H9 (cell line): Measurements from ENCODE around the gene CLASP2. TPM values are rescaled to one million over a fixed set of nuclear protein-coding genes. Genes with fewer than 3 reads are reported as not detected.

Experiments used
- DNase-seq: peaks from one replicate; pipeline ENCODE4 v3.0.0-alpha.2; 2017
- H2AFZ ChIP-seq: one replicate; pipeline ENCODE4 v1.6.1; 2013; ENCODE audit warnings: mild to moderate bottlenecking, low read length, control low read depth, moderate library complexity
- H2AK5ac ChIP-seq: 2 replicates; pipeline ENCODE4 v1.6.1; 2013; ENCODE audit warnings: low read length, control low read depth, mixed read lengths; ENCODE audit not compliant: insufficient read length
- H2BK120ac ChIP-seq: one replicate; pipeline ENCODE4 v1.6.1; 2013; ENCODE audit warnings: low read depth, mild to moderate bottlenecking, low read length, control low read depth, inconsistent platforms; ENCODE audit not compliant: poor library complexity, severe bottlenecking
- H2BK12ac ChIP-seq: 2 replicates; pipeline ENCODE4 v1.6.1; 2013; ENCODE audit warnings: low read length, control low read depth, mixed read lengths, low read depth; ENCODE audit not compliant: insufficient read length
- H2BK15ac ChIP-seq: 2 replicates; pipeline ENCODE4 v1.6.1; 2013; ENCODE audit warnings: low read depth, low read length, control low read depth
- H2BK20ac ChIP-seq: one replicate; pipeline ENCODE4 v1.6.1; 2013; ENCODE audit warnings: low read depth, mild to moderate bottlenecking, low read length, control low read depth, inconsistent platforms; ENCODE audit not compliant: poor library complexity, severe bottlenecking
- H2BK5ac ChIP-seq: 2 replicates; pipeline ENCODE4 v1.6.1; 2013; ENCODE audit warnings: low read length, control low read depth, mixed read lengths; ENCODE audit not compliant: insufficient read length
- H3K14ac ChIP-seq: 2 replicates; pipeline ENCODE4 v1.6.1; 2013; ENCODE audit warnings: low read length, control low read depth; ENCODE audit not compliant: insufficient read depth
- H3K18ac ChIP-seq: 2 replicates; pipeline ENCODE4 v1.6.1; 2013; ENCODE audit warnings: low read depth, mild to moderate bottlenecking, mixed read lengths, low read length, control low read depth; ENCODE audit not compliant: insufficient read length
- H3K23ac ChIP-seq: 2 replicates; pipeline ENCODE4 v1.6.1; 2013; ENCODE audit warnings: low read length, control low read depth, mixed read lengths, low read depth; ENCODE audit not compliant: insufficient read length
- H3K23me2 ChIP-seq: 2 replicates; pipeline ENCODE4 v1.6.1; 2013; ENCODE audit warnings: low read depth, mild to moderate bottlenecking, mixed read lengths, low read length, control low read depth; ENCODE audit not compliant: insufficient read length, poor library complexity, severe bottlenecking
- H3K27ac ChIP-seq: 2 replicates; pipeline ENCODE4 v1.5.1; 2013; ENCODE audit warnings: low read length, control low read depth, mixed read lengths, low read depth; ENCODE audit not compliant: insufficient read length
- H3K27me3 ChIP-seq: 2 replicates; pipeline ENCODE4 v1.6.1; 2013; ENCODE audit warnings: low read length, control low read depth, inconsistent platforms; ENCODE audit not compliant: insufficient read depth
- H3K4ac ChIP-seq: 2 replicates; pipeline ENCODE4 v1.6.1; 2013; ENCODE audit warnings: low read depth, mild to moderate bottlenecking, control low read depth, inconsistent platforms, low read length, moderate library complexity
- H3K4me1 ChIP-seq: 2 replicates; pipeline ENCODE4 v1.6.1; 2013; ENCODE audit warnings: low read length, control low read depth, inconsistent platforms; ENCODE audit not compliant: insufficient read depth
- H3K4me2 ChIP-seq: 2 replicates; pipeline ENCODE4 v1.6.1; 2013; ENCODE audit warnings: low read length, control low read depth, mixed read lengths; ENCODE audit not compliant: insufficient read length, insufficient read depth
- H3K56ac ChIP-seq: 2 replicates; pipeline ENCODE4 v1.6.1; 2013; ENCODE audit warnings: low read depth, mild to moderate bottlenecking, mixed read lengths, low read length, control low read depth; ENCODE audit not compliant: insufficient read length
- H3K79me1 ChIP-seq: 2 replicates; pipeline ENCODE4 v1.6.1; 2013; ENCODE audit warnings: low read depth, mild to moderate bottlenecking, moderate library complexity, low read length, control low read depth, inconsistent platforms; ENCODE audit not compliant: insufficient read depth, poor library complexity, severe bottlenecking
- H3K79me2 ChIP-seq: 2 replicates; pipeline ENCODE4 v1.6.1; 2013; ENCODE audit warnings: low read length, control low read depth, inconsistent platforms; ENCODE audit not compliant: insufficient read depth
- H3K9ac ChIP-seq: 2 replicates; pipeline ENCODE4 v1.6.1; 2013; ENCODE audit warnings: low read length, control low read depth, mixed read lengths; ENCODE audit not compliant: insufficient read length; ENCODE audit errors: extremely low read depth
- H3K9me3 ChIP-seq: one replicate; pipeline ENCODE4 v1.6.1; 2013; ENCODE audit warnings: low read depth, low read length, inconsistent platforms; ENCODE audit not compliant: control insufficient read depth
- H3T11ph ChIP-seq: one replicate; pipeline ENCODE4 v1.6.1; 2013; ENCODE audit warnings: mild to moderate bottlenecking, low read length, control low read depth, inconsistent platforms
- H4K20me1 ChIP-seq: one replicate; pipeline ENCODE4 v1.6.1; 2013; ENCODE audit not compliant: control insufficient read depth, insufficient read length, insufficient read depth
- H4K5ac ChIP-seq: 2 replicates; pipeline ENCODE4 v1.6.1; 2013; ENCODE audit warnings: low read depth, mild to moderate bottlenecking, mixed read lengths, low read length, control low read depth; ENCODE audit not compliant: insufficient read length
- H4K8ac ChIP-seq: replicated peaks from 2 replicates; pipeline ENCODE4 v1.6.1; 2013; ENCODE audit warnings: low read length, control low read depth, mixed read lengths, low read depth; ENCODE audit not compliant: insufficient read length
- H4K91ac ChIP-seq: 2 replicates; pipeline ENCODE4 v1.6.1; 2013; ENCODE audit warnings: low read depth, mild to moderate bottlenecking, moderate library complexity, mixed read lengths, low read length, control low read depth; ENCODE audit not compliant: insufficient read length
- H3K27ac Mint-ChIP-seq, 3 experiments: 2 replicates in 2 of 3; 3 replicates in 1 of 3; pipeline ENCODE4 v1.8.0; 2020 to 2021; ENCODE audit warnings: mixed read lengths in 3 of 3, mild to moderate bottlenecking in 1 of 3, moderate library complexity in 1 of 3
- H3K27me3 Mint-ChIP-seq: 2 replicates; pipeline ENCODE4 v1.8.0; 2021; ENCODE audit warnings: low read depth, mild to moderate bottlenecking, moderate library complexity, mixed read lengths
- H3K36me3 Mint-ChIP-seq, 3 experiments: 2 replicates in 2 of 3; 3 replicates in 1 of 3; pipeline ENCODE4 v1.8.0; 2020 to 2021; ENCODE audit warnings: low read depth in 3 of 3, mixed read lengths in 3 of 3; ENCODE audit not compliant: insufficient read depth in 1 of 3
- H3K4me1 Mint-ChIP-seq, 2 experiments: 2 replicates each; pipeline ENCODE4 v1.8.0; 2020; ENCODE audit warnings: mixed read lengths in 2 of 2
- H3K4me3 Mint-ChIP-seq, 2 experiments: 2 replicates in 1 of 2; 3 replicates in 1 of 2; pipeline ENCODE4 v1.8.0; 2020 to 2021; ENCODE audit warnings: mild to moderate bottlenecking in 2 of 2, mixed read lengths in 2 of 2, moderate library complexity in 1 of 2
- H3K9me3 Mint-ChIP-seq, 2 experiments: 2 replicates in 1 of 2; 3 replicates in 1 of 2; pipeline ENCODE4 v1.8.0; 2020; ENCODE audit warnings: mild to moderate bottlenecking in 2 of 2, mixed read lengths in 2 of 2, moderate library complexity in 1 of 2
- WGBS: extraction: QIAGEN DNeasy Blood & Tissue Kit; methylation state at CpG from one replicate; pipeline ENCODE4 v1.1.7; 2013; ENCODE audit warnings: missing lambda C conversion rate, low lambda C conversion rate, mixed read lengths; ENCODE audit not compliant: insufficient read length; ENCODE audit errors: extremely low coverage; 5-methylcytosine and 5-hydroxymethylcytosine counted together
- total RNA-seq: library from RNA; stranded (reverse); gene quantifications from 2 replicates; pipeline ENCODE4 v1.2.1, GENCODE V29; 2021
- TF ChIP-seq, protein P1 (sequence below): fragments of 200-600 bp; sonication (generic); conservative IDR thresholded peaks from 3 replicates; pipeline ENCODE4 v1.8.0; 2021; ENCODE audit warnings: antibody characterized with exemption, mild to moderate bottlenecking

Gene CLASP2
- total RNA-seq, 1 experiment from 2014 or later, result 60.5 TPM

DNA sequence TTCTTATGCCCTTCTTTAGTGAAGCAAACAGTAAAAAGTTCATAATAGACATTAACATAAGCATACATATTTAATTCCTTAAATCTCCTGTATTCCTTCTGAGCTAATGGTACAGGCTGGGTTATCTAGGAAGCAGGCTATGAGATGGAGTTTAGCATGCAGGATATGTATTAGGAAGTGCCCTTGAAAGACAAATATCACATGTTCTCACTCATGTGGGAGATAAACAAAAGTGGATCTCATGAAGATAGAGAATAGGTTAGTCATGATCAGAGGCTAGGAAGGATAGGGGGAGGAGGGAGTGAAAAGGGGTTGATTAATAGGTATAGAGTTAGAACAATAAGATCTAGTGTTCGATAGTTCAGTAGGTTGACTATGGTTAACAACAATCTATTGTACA, 105.4 kb downstream of the CLASP2 start:
- TF ChIP-seq, protein P1, sequence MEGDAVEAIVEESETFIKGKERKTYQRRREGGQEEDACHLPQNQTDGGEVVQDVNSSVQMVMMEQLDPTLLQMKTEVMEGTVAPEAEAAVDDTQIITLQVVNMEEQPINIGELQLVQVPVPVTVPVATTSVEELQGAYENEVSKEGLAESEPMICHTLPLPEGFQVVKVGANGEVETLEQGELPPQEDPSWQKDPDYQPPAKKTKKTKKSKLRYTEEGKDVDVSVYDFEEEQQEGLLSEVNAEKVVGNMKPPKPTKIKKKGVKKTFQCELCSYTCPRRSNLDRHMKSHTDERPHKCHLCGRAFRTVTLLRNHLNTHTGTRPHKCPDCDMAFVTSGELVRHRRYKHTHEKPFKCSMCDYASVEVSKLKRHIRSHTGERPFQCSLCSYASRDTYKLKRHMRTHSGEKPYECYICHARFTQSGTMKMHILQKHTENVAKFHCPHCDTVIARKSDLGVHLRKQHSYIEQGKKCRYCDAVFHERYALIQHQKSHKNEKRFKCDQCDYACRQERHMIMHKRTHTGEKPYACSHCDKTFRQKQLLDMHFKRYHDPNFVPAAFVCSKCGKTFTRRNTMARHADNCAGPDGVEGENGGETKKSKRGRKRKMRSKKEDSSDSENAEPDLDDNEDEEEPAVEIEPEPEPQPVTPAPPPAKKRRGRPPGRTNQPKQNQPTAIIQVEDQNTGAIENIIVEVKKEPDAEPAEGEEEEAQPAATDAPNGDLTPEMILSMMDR, result no peak

More for the DNA sequence above, 105.4 kb downstream of the CLASP2 start:
- no CpG with 5 or more reads among the region's 1 CpG for WGBS
- Histone ChIP-seq H3K27ac (no peak overlapping the region), H3K9me3 (no peaks in the 10 kb centered on the region), H3K23me2 (no peaks in the 10 kb centered on the region), H3K79me2 (no peaks in the 10 kb centered on the region), H2BK5ac (no peak overlapping the region), H2BK20ac (no peak overlapping the region), H3K4me2 (no peak overlapping the region), H2BK12ac (no peak overlapping the region), H2AFZ (no peak overlapping the region), H3K79me1 (no peaks in the 10 kb centered on the region), H2AK5ac (no peak overlapping the region), H3K9ac (no peak overlapping the region), H3K14ac (no peak overlapping the region), H3K4ac (no peak overlapping the region), H4K8ac (no peak overlapping the region), H3K56ac (no peak overlapping the region), H3T11ph (no peak overlapping the region), H3K18ac (no peak overlapping the region), H2BK120ac (no peak overlapping the region), H4K5ac (no peak overlapping the region), H2BK15ac (no peak overlapping the region), H4K20me1 (no peaks in the 10 kb centered on the region), H3K23ac (no peak overlapping the region), H3K27me3 (no peaks in the 10 kb centered on the region), H3K4me1 (no peaks in the 10 kb centered on the region; the same call in 1 of the 2 replicates), H4K91ac (no peak overlapping the region)
- peaks cover 35 to 38% of the 10 kb centered on the region in 2 experiments for H3K4me1 Mint-ChIP-seq
- H3K36me3 Mint-ChIP-seq, result peaks cover 3 to 18% (median 6%) of the 10 kb centered on the region in 3 experiments
- H3K4me3 Mint-ChIP-seq, result no peak overlapping the region
- no peak for DNase-seq
- H3K27me3 Mint-ChIP-seq, result no peaks in the 10 kb centered on the region
- H3K9me3 Mint-ChIP-seq, result no peaks in the 10 kb centered on the region
- no peak overlapping the region; a peak in 1 of 7 replicates for H3K27ac Mint-ChIP-seq
